ENCODE measurements around the gene FOXP1. TPM values are rescaled to one million over a fixed set of nuclear protein-coding genes. Genes with fewer than 3 reads are reported as not detected.
"Not testable (repeated sequence)": the region's sequence is repeated elsewhere in the genome, so short reads cannot be mapped to it uniquely, and the experiment has no call there.

FOXP1 gene
- total and polyA plus RNA-seq, 9 donors, result 17.6 to 28.2 (median 20.5) TPM

DNA sequence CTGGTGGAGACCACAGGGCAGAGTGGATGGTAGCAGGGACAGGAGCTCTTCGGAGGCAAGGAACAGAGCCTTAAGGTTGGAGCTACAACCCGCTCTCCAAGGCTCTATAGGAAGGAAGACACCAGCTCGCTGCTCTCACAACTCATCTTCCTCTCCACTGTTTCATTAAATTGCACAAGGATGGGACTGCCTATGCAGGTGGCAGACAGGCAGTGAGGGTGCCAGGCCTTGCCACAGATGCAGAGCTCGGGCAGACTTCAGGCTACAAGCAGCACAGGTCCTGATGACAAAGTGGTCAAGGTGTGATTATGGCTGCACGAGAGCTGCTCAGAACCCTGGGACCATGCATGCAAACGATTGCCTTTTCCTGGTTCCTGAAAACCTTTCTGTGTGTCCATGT, 144.6 kb downstream of the FOXP1 start:
- Histone ChIP-seq H3K4me1 (ENCODE audit: control insufficient read depth, insufficient read depth, low read length) (peaks cover 6% of the 10 kb centered on the region), H3K27ac (ENCODE audit: low read length) (no peak overlapping the region)
- DNase-seq, result no peak

DNA sequence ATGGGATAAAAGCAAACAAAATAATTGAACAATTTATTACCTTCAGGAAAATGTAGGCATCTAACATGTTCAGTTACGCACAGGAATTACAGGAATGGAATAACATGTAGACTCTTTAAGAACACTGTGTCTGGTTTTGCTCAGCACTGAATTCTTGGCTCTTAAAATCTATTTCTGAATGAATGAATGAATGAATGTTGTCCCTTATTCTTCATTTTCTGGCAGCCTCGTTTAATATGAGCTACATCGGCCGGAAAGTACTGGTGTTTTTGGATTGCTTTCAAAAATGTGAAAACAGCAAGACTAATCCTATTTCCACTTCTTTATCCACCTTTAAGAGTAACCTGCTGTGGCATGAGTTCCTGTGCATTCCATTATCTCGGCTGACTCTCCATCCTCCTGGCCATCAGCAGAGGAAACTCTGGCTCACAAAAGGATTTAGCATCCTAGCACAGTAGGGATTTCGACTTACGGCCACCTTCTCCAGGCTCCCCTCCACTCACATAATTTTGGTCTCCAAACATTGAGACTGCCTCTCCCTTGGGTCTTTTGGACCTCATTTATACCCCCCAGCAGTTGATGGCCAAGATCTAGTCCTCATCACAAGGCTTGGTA, 145.3 kb downstream of the FOXP1 start:
- Histone ChIP-seq H3K36me3 (ENCODE audit: control insufficient read depth, insufficient read depth, low read length) (no peaks in the 10 kb centered on the region), H3K27me3 (ENCODE audit: control insufficient read depth, insufficient read depth, low read length) (no peaks in the 10 kb centered on the region), H3K4me1 (ENCODE audit: control insufficient read depth, insufficient read depth, low read length) (peaks cover 3% of the 10 kb centered on the region), H3K27ac (ENCODE audit: low read length) (no peak overlapping the region), H3K4me3 (ENCODE audit: low read length) (no peak overlapping the region), H3K9me3 (replicated peaks; ENCODE audit: control insufficient read depth, low read depth, low read length) (no peaks in the 10 kb centered on the region)
- WGBS (ENCODE audit: insufficient coverage), result 29% methylated on average over 3 of the region's 7 CpGs
- no peak for DNase-seq

More for the DNA sequence above, 144.6 kb downstream of the FOXP1 start:
- H3K36me3 ChIP-seq (ENCODE audit: control insufficient read depth, insufficient read depth, low read length), result no peaks in the 10 kb centered on the region
- H3K9me3 ChIP-seq (replicated peaks; ENCODE audit: control insufficient read depth, low read depth, low read length), result no peaks in the 10 kb centered on the region
- no peaks in the 10 kb centered on the region for H3K27me3 ChIP-seq (ENCODE audit: control insufficient read depth, insufficient read depth, low read length)
- WGBS (ENCODE audit: insufficient coverage), result 72% methylated on average over 4 of the region's 6 CpGs
- H3K4me3 ChIP-seq (ENCODE audit: low read length), result no peak overlapping the region

DNA sequence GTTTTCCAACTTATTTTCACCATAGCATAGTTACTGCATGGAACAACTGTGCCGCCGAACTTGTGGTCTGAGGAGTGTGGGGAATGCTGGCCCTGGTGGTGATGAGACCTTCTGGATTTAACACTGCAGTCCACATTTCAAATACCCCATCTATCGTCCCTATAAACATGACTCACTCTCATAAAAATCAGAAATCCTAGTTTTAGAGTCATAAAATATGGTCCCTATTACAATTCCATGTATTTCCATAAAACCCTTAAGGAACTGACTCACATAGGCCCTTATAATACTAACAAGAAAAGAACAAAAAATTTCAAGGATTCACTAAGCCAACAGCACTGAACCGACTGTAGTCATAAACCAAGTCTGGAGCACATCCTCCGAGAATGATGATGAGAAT, 147.2 kb downstream of the FOXP1 start:
- no peak overlapping the region for H3K27ac ChIP-seq (ENCODE audit: low read length)
- 58% methylated on average over 3 of the region's 5 CpGs for WGBS (ENCODE audit: insufficient coverage)
- H3K27me3 ChIP-seq (ENCODE audit: control insufficient read depth, insufficient read depth, low read length), result no peaks in the 10 kb centered on the region
- DNase-seq, result no peak
- peaks cover 6% of the 10 kb centered on the region for H3K4me1 ChIP-seq (ENCODE audit: control insufficient read depth, insufficient read depth, low read length)
- no peak overlapping the region for H3K4me3 ChIP-seq (ENCODE audit: low read length)
- H3K36me3 ChIP-seq (ENCODE audit: control insufficient read depth, insufficient read depth, low read length), result no peaks in the 10 kb centered on the region
- H3K9me3 ChIP-seq (replicated peaks; ENCODE audit: control insufficient read depth, low read depth, low read length), result no peaks in the 10 kb centered on the region

DNA sequence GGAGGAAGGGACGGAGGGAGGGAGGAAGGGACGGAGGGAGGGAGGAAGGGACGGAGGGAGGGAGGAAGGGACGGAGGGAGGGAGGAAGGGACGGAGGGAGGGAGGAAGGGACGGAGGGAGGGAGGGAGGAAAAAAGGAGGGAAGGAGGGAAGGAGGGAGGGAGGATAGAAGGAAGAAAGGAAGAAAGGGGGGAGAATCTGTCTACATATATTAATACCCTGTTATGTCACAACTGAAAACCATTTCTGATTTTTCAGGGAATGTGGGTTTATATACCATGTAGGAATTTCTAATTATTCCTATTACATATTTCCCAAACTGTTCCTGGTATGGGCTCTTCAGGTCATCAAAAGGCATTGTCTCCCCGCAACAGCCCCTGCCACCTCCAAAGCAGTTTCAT, 147.7 kb downstream of the FOXP1 start:
- H3K27me3 ChIP-seq (ENCODE audit: control insufficient read depth, insufficient read depth, low read length); H3K9me3 ChIP-seq (replicated peaks; ENCODE audit: control insufficient read depth, low read depth, low read length); H3K4me3 ChIP-seq (ENCODE audit: low read length); H3K27ac ChIP-seq (ENCODE audit: low read length); H3K4me1 ChIP-seq (ENCODE audit: control insufficient read depth, insufficient read depth, low read length); DNase-seq; H3K36me3 ChIP-seq (ENCODE audit: control insufficient read depth, insufficient read depth, low read length): not testable (repeated sequence)
- 89% methylated on average over 1 of the region's 7 CpGs for WGBS (ENCODE audit: insufficient coverage)

DNA sequence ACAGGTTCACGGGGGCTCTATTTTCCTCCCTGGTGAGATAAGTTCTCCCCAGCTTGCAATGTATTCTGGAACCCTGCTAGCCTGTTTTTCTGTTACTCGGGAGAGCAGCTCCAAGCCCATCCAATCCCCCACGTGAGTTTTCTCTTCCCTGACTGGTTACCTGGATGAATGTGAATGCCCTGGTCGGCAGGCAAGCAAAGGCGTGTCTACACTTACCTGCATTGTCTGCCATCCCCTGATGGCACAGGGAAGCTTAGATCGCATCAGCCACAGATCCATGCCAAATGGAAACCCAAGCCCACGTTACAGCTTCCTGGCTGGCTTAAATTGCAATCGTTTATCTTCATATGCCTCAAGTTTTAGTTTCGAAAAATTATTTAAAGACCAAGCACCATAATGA, 149.9 kb downstream of the FOXP1 start:
- no peaks in the 10 kb centered on the region for H3K27me3 ChIP-seq (ENCODE audit: control insufficient read depth, insufficient read depth, low read length)
- peaks cover 8% of the 10 kb centered on the region for H3K4me1 ChIP-seq (ENCODE audit: control insufficient read depth, insufficient read depth, low read length)
- WGBS (ENCODE audit: insufficient coverage), result 64% methylated on average over 3 of the region's 9 CpGs
- no peak overlapping the region for H3K4me3 ChIP-seq (ENCODE audit: low read length)
- DNase-seq, result no peak
- H3K36me3 ChIP-seq (ENCODE audit: control insufficient read depth, insufficient read depth, low read length), result no peaks in the 10 kb centered on the region
- H3K9me3 ChIP-seq (replicated peaks; ENCODE audit: control insufficient read depth, low read depth, low read length), result no peaks in the 10 kb centered on the region
- H3K27ac ChIP-seq (ENCODE audit: low read length), result no peak overlapping the region

DNA sequence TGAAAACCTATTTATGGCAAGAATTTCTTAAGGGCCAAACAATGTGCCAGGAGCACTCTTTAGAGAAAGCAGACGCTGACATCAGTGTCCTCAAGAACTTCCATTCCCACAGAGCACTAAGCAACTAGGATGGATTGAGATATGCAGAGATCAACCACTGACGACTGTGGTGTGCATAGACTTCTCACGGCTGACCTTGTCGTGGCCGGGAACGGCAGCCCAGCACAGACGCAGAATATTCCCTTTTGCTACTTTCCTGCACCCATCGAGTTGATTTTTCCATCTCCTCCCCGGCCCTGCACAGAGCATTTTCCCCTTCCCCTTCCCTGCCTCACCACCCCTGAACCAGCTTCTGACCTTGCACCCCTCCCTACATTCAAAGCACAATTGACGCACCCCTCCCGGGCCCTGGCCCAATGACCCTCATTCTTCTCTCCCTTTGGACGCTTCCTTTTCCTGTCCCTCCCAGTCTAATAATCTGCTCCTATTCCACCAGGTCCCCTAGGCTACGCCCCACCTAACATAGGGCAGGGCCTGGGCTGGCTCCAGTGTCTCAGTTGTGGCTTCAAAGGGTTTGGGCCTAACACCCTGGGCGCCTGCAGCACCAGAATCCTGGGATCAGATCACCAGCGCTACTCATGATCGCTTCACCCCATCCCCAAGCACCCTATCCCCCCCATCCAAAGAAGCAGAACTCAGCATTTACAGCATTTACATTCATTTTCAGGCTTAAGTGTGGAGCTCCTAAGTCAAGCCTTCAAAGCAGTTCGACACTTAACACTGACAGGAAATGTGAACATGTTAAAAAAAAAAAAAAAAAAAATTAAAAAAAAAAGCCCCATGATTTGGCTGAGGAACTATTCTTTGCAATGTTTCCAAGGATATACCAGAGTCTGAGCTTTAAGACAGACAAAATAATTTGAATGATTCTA, 151.2 kb downstream of the FOXP1 start:
- no peak overlapping the region for H3K4me3 ChIP-seq (ENCODE audit: low read length)
- H3K36me3 ChIP-seq (ENCODE audit: control insufficient read depth, insufficient read depth, low read length), result no peaks in the 10 kb centered on the region
- H3K27me3 ChIP-seq (ENCODE audit: control insufficient read depth, insufficient read depth, low read length), result no peaks in the 10 kb centered on the region
- H3K9me3 ChIP-seq (replicated peaks; ENCODE audit: control insufficient read depth, low read depth, low read length), result no peaks in the 10 kb centered on the region
- no peak for DNase-seq
- peak overlapping the region; percentile 48 for H3K27ac ChIP-seq (ENCODE audit: low read length)
- H3K4me1 ChIP-seq (ENCODE audit: control insufficient read depth, insufficient read depth, low read length), result peaks cover 8% of the 10 kb centered on the region
- WGBS (ENCODE audit: insufficient coverage), result 64% methylated on average over 15 of the region's 17 CpGs

DNA sequence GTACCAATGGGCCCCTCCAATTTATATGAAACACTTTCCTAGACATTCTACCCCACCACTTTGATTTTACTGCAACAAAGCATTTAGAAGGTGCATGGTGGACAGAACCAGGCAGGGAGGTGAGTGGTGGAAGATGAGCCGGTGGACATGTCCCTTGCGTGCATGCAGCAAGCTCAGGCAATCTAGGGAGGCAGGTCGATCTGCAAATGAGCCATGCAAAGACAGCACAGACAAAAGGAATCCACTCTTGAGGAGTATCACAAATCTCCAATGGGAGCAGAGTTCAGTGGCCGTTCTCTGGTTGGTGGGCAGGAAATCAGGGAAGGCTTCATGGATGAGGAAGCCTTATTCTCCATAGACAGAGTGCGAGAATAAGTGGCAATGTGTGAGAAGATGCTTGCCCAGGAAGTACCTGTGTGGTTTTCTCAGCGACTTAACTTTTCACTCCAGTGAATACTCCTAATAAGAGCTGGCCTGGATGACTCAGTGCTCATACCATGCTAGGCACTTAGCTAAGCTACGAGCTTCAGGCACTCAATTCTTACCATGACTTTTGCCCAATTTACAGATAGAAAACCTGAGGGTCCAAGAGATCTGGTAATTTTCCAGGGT, 152.5 kb downstream of the FOXP1 start:
- H3K4me1 ChIP-seq (ENCODE audit: control insufficient read depth, insufficient read depth, low read length), result peaks cover 8% of the 10 kb centered on the region
- H3K4me3 ChIP-seq (ENCODE audit: low read length), result no peak overlapping the region
- DNase-seq, result no peak
- H3K36me3 ChIP-seq (ENCODE audit: control insufficient read depth, insufficient read depth, low read length), result no peaks in the 10 kb centered on the region
- H3K27ac ChIP-seq (ENCODE audit: low read length), result no peak overlapping the region
- H3K9me3 ChIP-seq (replicated peaks; ENCODE audit: control insufficient read depth, low read depth, low read length), result no peaks in the 10 kb centered on the region
- WGBS (ENCODE audit: insufficient coverage), result 88% methylated on average over 7 of the region's 7 CpGs
- H3K27me3 ChIP-seq (ENCODE audit: control insufficient read depth, insufficient read depth, low read length), result no peaks in the 10 kb centered on the region

DNA sequence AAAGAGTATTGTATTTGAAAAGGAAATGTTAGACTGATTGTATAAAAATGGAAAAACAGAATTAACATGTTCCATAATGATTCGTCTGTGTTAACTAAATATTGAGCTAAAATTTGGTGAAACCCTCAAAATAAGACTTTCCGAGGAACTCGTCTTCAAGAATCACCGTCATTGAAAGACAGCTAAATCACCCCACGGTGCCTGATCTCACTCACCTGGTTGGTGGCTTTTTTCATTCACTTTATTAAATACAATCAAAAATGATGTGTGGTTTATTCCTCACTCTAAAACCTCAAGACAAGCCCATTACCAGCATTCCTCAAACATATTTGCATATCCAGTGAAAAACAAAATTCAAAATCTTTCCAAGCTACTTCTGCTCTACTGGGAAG, 153.9 kb downstream of the FOXP1 start:
- H3K4me1 ChIP-seq (ENCODE audit: control insufficient read depth, insufficient read depth, low read length), result peaks cover 8% of the 10 kb centered on the region
- DNase-seq, result no peak
- no peaks in the 10 kb centered on the region for H3K9me3 ChIP-seq (replicated peaks; ENCODE audit: control insufficient read depth, low read depth, low read length)
- H3K4me3 ChIP-seq (ENCODE audit: low read length), result no peak overlapping the region
- no peak overlapping the region for H3K27ac ChIP-seq (ENCODE audit: low read length)
- H3K36me3 ChIP-seq (ENCODE audit: control insufficient read depth, insufficient read depth, low read length), result no peaks in the 10 kb centered on the region
- H3K27me3 ChIP-seq (ENCODE audit: control insufficient read depth, insufficient read depth, low read length), result no peaks in the 10 kb centered on the region
- WGBS (ENCODE audit: insufficient coverage), result no CpG with 5 or more reads among the region's 5 CpGs

DNA sequence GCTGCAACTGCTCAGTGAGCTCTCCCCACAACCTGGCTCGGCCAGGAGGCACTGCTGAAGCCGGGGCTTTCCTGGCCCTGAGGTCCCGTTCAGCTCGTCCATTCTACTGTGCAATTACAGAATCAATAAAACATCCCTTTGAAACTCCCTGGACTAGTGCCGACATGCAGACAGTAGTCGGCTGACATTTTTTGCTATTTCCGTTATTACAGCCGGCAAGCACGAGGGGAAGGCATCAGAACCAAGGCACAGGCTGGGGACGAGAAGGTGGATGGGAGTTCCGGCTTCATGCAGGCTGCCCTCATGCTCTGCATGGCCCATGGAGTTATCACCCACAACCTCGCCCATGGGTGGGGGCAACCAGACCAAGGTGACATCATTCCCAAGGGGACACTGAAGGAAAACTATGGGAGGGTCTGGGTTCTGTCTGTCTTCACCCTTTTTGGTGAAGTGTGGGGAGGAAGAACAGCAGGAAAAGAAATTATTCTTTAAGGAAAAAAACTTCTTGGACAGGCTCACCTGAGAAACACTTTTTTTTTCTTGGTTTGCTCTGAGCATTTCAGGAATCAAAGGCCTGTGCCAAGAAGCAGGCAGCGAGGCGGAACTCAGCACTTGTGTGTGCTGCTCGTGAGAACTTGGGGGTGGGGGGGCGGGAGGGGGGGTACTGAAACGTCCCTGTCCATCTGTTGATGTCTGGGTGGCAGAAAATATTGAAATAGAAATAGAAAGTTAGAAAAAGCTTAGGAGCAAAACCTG, 154.5 kb downstream of the FOXP1 start:
- no peaks in the 10 kb centered on the region for H3K27me3 ChIP-seq (ENCODE audit: control insufficient read depth, insufficient read depth, low read length)
- WGBS (ENCODE audit: insufficient coverage), result 22% methylated on average over 13 of the region's 17 CpGs
- peaks cover 8% of the 10 kb centered on the region for H3K4me1 ChIP-seq (ENCODE audit: control insufficient read depth, insufficient read depth, low read length)
- H3K9me3 ChIP-seq (replicated peaks; ENCODE audit: control insufficient read depth, low read depth, low read length), result no peaks in the 10 kb centered on the region
- H3K4me3 ChIP-seq (ENCODE audit: low read length), result no peak overlapping the region
- H3K36me3 ChIP-seq (ENCODE audit: control insufficient read depth, insufficient read depth, low read length), result no peaks in the 10 kb centered on the region
- peak overlapping the region; percentile 53 for H3K27ac ChIP-seq (ENCODE audit: low read length)
- DNase-seq, result peak; percentile 86
